Activated CD8-positive, alpha-beta memory T cell treated with anti-CD3 and anti-CD28 coated beads, Interleukin-2, amount 50 U/mL, for 1 hour (primary cell): ENCODE data around the gene CDK12.
"Not testable (repeated sequence)": the region's sequence is repeated elsewhere in the genome, so short reads cannot be mapped to it uniquely, and the experiment has no call there.

ENCODE experiments used
- DNase-seq: peaks from one replicate; pipeline ENCODE4 v3.0.0-alpha.2; 2020; ENCODE audit errors: extremely low read depth

CDK12 gene

GRCh38 chr17:39496921-39497320, 35.6 kb downstream of the CDK12 start:
- DNase-seq, result not testable (repeated sequence)

DNA sequence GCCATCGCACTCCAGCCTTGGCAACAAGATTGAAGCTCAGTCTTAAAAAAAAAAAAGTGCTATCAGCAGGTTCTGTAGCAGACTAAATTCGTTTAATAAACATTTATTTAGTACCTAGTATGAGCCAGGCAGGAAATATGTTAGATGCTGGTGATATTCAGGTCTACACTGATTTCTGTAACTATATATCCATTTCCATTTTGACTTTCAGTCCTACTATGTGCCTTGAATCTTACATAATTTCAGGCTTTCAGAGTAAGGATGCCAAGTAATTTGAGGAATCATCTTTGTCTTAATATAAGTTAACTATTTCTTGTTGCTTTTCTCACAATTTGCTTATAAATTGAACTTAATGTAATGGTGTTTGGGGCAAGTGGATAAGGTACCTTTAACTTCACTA, 46.2 kb downstream of the CDK12 start:
- no peak for DNase-seq

DNA sequence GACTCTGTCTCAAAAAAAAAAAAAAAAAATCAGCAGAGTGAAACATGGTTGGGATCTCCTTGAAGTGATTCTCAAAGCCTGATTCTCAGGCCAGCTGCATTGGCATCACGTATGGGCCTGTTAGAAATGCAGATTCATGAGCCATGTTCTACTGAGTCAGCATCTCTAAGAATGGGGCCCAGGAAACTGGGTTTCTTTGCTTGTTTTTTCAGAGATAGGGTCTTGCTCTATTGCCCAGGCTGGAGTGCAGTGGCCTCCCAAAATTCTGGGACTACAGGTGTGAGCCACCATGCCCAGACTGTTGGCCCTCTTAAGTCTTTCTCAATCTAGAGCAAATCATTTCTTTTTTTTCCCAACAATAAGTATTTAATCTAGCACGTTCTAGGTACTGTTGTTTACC, 47.7 kb downstream of the CDK12 start:
- no peak for DNase-seq

DNA sequence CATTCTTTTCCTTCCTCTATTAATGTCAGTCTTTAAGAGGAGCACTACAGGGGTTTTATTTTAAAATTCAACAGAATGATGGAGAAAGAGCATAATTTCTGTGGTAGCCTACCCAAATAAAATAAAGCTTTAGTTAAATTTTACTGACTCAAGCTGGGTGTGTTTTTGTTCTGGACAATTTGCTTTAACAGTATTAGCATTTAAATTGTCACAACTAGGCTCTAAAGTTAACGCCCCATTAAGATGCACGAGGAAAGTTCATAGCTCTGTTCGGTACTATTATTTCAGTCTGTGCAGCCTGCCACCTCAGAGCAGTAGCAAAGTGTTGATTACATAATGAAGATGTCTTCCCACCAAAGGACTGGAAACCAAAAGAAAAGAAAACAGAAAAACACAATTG, 52.0 kb downstream of the CDK12 start:
- DNase-seq, result no peak

GRCh38 chr17:39513915-39514314, 52.6 kb downstream of the CDK12 start:
- no peak for DNase-seq

DNA sequence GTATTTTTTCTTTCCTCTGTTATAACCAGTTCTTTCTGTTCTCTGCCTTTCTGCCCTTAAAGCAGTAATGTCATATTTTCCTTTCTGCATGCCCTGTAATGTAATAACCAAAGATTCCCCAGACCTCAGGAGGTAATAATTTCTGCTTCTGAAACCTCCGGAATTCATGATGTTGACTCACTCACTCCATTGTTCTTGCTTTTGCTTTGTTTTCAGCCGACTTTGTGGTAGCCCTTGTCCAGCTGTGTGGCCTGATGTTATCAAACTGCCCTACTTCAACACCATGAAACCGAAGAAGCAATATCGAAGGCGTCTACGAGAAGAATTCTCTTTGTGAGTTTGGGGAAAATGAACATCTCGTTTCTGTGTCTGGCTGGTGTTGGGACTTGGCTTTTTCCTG, 55.9 kb downstream of the CDK12 start:
- no peak for DNase-seq

DNA sequence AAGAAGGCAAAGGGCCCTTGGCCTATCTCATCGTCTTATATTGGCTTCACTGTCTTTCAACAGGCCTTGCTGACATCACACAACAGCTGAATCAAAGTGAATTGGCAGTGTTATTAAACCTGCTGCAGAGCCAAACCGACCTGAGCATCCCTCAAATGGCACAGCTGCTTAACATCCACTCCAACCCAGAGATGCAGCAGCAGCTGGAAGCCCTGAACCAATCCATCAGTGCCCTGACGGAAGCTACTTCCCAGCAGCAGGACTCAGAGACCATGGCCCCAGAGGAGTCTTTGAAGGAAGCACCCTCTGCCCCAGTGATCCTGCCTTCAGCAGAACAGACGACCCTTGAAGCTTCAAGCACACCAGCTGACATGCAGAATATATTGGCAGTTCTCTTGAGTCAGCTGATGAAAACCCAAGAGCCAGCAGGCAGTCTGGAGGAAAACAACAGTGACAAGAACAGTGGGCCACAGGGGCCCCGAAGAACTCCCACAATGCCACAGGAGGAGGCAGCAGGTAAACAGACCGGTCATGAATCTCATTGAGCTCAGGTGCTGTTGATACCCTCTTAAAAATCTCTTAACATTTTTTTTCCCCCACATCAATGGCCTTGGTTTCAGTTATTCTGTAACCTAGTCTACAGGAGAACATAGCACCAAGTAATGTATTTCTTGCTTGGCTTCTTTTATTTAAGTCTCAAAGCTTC, 64.7 kb downstream of the CDK12 start:
- no peak for DNase-seq

DNA sequence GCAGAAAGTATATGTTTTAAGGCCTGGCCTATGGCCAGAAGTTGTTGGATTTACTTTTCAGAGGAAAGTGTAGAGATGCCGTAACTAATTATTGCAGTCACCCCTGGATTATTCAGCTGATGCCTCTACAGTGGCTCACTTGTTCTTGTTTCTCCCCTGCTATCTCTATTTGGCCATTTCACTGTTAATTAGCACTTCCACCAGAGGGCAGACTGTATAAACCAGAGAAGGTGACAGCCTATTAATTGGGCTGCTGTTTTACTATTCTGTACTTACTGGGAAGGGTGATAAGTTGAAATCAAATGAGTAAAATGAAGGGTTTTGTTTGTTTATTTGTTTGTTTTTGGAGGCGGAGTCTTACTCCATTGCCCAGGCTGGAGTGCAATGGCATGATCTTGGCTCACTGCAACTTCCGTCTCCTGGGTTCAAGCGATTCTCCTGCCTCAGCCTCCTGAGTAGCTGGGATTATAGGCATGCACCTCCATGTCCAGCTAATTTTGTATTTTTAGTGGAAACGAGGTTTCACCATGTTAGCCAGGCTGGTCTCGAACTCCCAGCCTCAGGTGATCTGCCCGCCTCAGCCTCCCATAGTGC, 66.0 kb downstream of the CDK12 start:
- DNase-seq, result no peak

- DNase-seq, result no peak
These were observed 68.2 kb downstream of the CDK12 start for GRCh38 chr17:39529455-39529854.

- no peak for DNase-seq
These were observed 69.2 kb downstream of the CDK12 start for GRCh38 chr17:39530513-39530912.

GRCh38 chr17:39531252-39531651, 70.0 kb downstream of the CDK12 start:
- DNase-seq, result no peak

- DNase-seq, result no peak
These were observed 72.6 kb downstream of the CDK12 start for GRCh38 chr17:39533891-39534290.

- no peak for DNase-seq
These were observed 73.6 kb downstream of the CDK12 start for GRCh38 chr17:39534768-39535405.

- DNase-seq, result no peak
These were observed 75.2 kb downstream of the CDK12 start for GRCh38 chr17:39536468-39536867.

- DNase-seq, result not testable (repeated sequence)
These were observed 76.1 kb downstream of the CDK12 start for GRCh38 chr17:39537364-39537763.

DNA sequence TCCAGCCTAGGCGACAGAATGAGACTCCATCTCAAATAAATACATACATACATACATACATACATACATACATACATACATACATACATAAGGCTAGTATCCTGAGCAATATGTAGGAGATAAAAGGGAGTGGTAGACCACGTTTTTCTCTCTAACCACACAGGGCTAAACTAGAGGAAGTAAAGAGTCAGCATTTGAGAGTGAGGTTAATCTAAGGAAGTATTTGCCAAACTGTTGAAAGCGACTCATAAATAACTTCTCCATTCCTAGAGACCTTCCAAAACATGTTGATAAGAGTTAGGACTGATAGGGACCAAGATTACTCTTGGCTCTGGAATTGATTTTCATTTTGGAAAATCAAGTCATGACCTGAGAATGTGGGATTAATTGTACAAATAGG, 77.6 kb downstream of the CDK12 start:
- no peak for DNase-seq

DNA sequence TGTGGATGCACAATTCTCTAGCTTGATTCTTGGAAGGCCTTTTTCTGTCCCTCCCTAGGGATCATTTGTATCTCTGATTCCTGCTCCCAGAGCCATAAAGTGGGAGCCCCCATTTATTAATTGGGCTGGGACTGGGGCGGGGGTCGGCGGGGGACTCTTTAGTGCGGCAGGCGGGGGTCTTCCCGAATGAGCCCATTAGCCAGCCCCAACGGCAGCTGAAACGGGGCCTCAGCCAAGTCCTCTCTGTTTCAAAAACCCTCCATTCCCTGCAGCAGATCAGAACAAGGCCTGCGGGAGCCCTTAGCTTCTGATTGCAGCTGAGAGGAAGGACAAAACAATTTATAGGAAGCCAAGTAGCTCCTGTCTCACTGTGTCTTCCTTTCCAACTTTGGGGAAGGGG, 79.3 kb downstream of the CDK12 start:
- DNase-seq, result no peak

DNA sequence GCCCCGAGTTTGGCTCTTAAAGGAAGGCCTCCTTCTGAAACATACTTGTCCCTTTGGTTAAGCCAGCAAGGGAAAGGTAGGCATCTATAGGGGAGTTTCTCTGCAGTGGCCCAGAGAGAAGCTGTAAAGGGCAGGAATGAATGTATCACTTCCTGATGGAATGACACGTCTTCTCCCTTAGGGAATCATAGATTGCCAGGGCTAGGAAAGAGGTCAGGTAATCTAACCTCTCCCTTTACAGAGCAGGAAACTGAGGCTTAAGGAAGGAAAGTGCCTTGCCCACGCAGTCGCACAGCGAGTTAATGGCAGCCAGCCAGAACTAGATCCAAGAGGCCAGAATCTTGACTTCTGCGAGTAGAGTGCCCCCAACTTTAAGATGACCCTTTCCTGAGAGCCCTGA, 80.4 kb downstream of the CDK12 start:
- no peak for DNase-seq

GRCh38 chr17:39543176-39543575, 81.9 kb downstream of the CDK12 start:
- DNase-seq, result no peak

GRCh38 chr17:39543664-39544063, 82.4 kb downstream of the CDK12 start:
- DNase-seq, result no peak

GRCh38 chr17:39544361-39544760, 83.1 kb downstream of the CDK12 start:
- DNase-seq, result not testable (repeated sequence)

GRCh38 chr17:39547713-39548478, 86.6 kb downstream of the CDK12 start:
- DNase-seq, result no peak
